ENCODE data around the gene ODAD2.

The ODAD2 gene

DNA sequence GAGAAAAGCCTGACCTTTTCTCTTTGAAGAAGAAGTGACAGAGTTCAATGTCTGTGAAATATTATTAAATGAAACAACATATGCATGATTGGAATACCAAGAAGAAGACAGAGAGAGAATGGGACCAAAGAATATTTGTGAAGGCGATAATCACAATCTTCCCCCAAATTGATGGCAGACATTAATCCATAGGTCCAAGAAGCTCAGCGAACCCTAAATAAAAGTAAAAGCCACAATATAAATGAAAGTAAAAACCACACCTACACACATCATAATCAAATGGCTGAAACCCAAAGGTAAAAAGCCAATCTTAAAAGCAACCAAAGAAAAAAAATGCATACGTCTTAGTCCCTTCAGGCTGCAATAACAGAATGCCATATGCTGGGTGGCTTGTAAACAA, 84.0 kb downstream of the ODAD2 start:
- Histone ChIP-seq H3K27me3 (replicated peaks; ENCODE audit: insufficient read depth, low read length) (no peaks in the 10 kb centered on the region), H3K36me3 (replicated peaks; ENCODE audit: insufficient read depth, low read length) (no peaks in the 10 kb centered on the region), H3K4me3 (ENCODE audit: low read length) (no peak overlapping the region), H3K4me2 (ENCODE audit: low read depth, low read length) (no peak overlapping the region), H2AFZ (ENCODE audit: low read length) (no peak overlapping the region), H3K9me2 (replicated peaks; ENCODE audit: insufficient read depth, low read length) (no peaks in the 10 kb centered on the region), H3F3A (ENCODE audit: insufficient read depth, low read length) (no peaks in the 10 kb centered on the region), H3K9me3 (replicated peaks; ENCODE audit: insufficient read depth, low read length) (no peaks in the 10 kb centered on the region), H3K79me2 (ENCODE audit: low read length) (no peaks in the 10 kb centered on the region), H3K4me1 (ENCODE audit: low read length) (no peaks in the 10 kb centered on the region), H4K20me1 (ENCODE audit: insufficient read depth, low read length) (no peaks in the 10 kb centered on the region), H3K9ac (ENCODE audit: low read length) (no peak overlapping the region), H3K27ac (ENCODE audit: low read length) (no peak overlapping the region)
- TF ChIP-seq CTCF (IDR thresholded peaks at IDR 0.05; ENCODE audit: low read length) (no peak), EZH2phosphoT487 (IDR thresholded peaks at IDR 0.05; ENCODE audit: low read length) (no peak), EZH2 (optimal IDR thresholded peaks at IDR 0.05; ENCODE audit: low read depth, low read length) (no peak)
- no peak for DNase-seq

DNA sequence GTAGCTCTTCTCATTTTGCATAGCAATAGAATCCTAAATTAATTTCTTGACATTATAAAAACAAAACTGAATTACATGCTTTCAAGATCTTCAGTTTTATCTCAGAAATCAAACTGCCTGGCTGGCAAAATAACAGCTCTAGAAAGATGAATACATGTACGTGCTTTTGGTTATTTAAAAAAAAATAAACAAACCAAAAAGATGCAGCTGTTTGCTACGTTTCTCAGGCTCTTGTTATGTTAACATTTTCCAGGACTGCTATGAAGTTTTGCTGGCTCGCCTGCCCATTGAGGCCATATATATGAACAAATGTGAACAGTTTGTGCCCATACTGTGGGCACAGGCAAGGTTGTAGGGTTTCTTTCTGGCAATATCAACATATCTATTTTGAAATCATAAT, 86.6 kb downstream of the ODAD2 start:
- no peaks in the 10 kb centered on the region for H3K79me2 ChIP-seq (ENCODE audit: low read length)
- H3K9ac ChIP-seq (ENCODE audit: low read length): no peak overlapping the region
- H4K20me1 ChIP-seq (ENCODE audit: insufficient read depth, low read length): no peaks in the 10 kb centered on the region
- DNase-seq: no peak
- H3F3A ChIP-seq (ENCODE audit: insufficient read depth, low read length): no peaks in the 10 kb centered on the region
- H3K4me3 ChIP-seq (ENCODE audit: low read length): no peak overlapping the region
- no peaks in the 10 kb centered on the region for H3K36me3 ChIP-seq (replicated peaks; ENCODE audit: insufficient read depth, low read length)
- no peak overlapping the region for H3K27ac ChIP-seq (ENCODE audit: low read length)
- H3K27me3 ChIP-seq (replicated peaks; ENCODE audit: insufficient read depth, low read length): no peaks in the 10 kb centered on the region
- H3K4me2 ChIP-seq (ENCODE audit: low read depth, low read length): no peak overlapping the region
- no peak overlapping the region for H2AFZ ChIP-seq (ENCODE audit: low read length)
- H3K4me1 ChIP-seq (ENCODE audit: low read length): no peaks in the 10 kb centered on the region
- no peaks in the 10 kb centered on the region for H3K9me3 ChIP-seq (replicated peaks; ENCODE audit: insufficient read depth, low read length)
- TF ChIP-seq CTCF (IDR thresholded peaks at IDR 0.05; ENCODE audit: low read length): no peak
- no peaks in the 10 kb centered on the region for H3K9me2 ChIP-seq (replicated peaks; ENCODE audit: insufficient read depth, low read length)

GRCh38 chr10:27911539-27911938, 87.3 kb downstream of the ODAD2 start:
- Histone ChIP-seq H3K9ac (ENCODE audit: low read length) (no peak overlapping the region), H3K9me2 (replicated peaks; ENCODE audit: insufficient read depth, low read length) (no peaks in the 10 kb centered on the region), H3K36me3 (replicated peaks; ENCODE audit: insufficient read depth, low read length) (no peaks in the 10 kb centered on the region), H3K79me2 (ENCODE audit: low read length) (no peaks in the 10 kb centered on the region), H3K4me2 (ENCODE audit: low read depth, low read length) (no peak overlapping the region), H3K27me3 (replicated peaks; ENCODE audit: insufficient read depth, low read length) (no peaks in the 10 kb centered on the region), H3K4me3 (ENCODE audit: low read length) (no peak overlapping the region), H3K4me1 (ENCODE audit: low read length) (no peaks in the 10 kb centered on the region), H3K27ac (ENCODE audit: low read length) (no peak overlapping the region), H2AFZ (ENCODE audit: low read length) (no peak overlapping the region), H3K9me3 (replicated peaks; ENCODE audit: insufficient read depth, low read length) (no peaks in the 10 kb centered on the region), H4K20me1 (ENCODE audit: insufficient read depth, low read length) (no peaks in the 10 kb centered on the region), H3F3A (ENCODE audit: insufficient read depth, low read length) (no peaks in the 10 kb centered on the region)
- TF ChIP-seq EZH2 (optimal IDR thresholded peaks at IDR 0.05; ENCODE audit: low read depth, low read length): no peak
- no peak for TF ChIP-seq CTCF (IDR thresholded peaks at IDR 0.05; ENCODE audit: low read length)
- TF ChIP-seq EZH2phosphoT487 (IDR thresholded peaks at IDR 0.05; ENCODE audit: low read length): no peak
- no peak for DNase-seq

- Histone ChIP-seq H3K4me1 (ENCODE audit: low read length) (no peaks in the 10 kb centered on the region), H3K4me3 (ENCODE audit: low read length) (no peak overlapping the region), H3F3A (ENCODE audit: insufficient read depth, low read length) (no peaks in the 10 kb centered on the region), H3K9ac (ENCODE audit: low read length) (no peak overlapping the region), H3K36me3 (replicated peaks; ENCODE audit: insufficient read depth, low read length) (no peaks in the 10 kb centered on the region), H2AFZ (ENCODE audit: low read length) (no peak overlapping the region), H4K20me1 (ENCODE audit: insufficient read depth, low read length) (no peaks in the 10 kb centered on the region), H3K27me3 (replicated peaks; ENCODE audit: insufficient read depth, low read length) (no peaks in the 10 kb centered on the region), H3K4me2 (ENCODE audit: low read depth, low read length) (no peak overlapping the region), H3K79me2 (ENCODE audit: low read length) (no peaks in the 10 kb centered on the region), H3K27ac (ENCODE audit: low read length) (no peak overlapping the region), H3K9me2 (replicated peaks; ENCODE audit: insufficient read depth, low read length) (no peaks in the 10 kb centered on the region), H3K9me3 (replicated peaks; ENCODE audit: insufficient read depth, low read length) (no peaks in the 10 kb centered on the region)
- DNase-seq: no peak
- TF ChIP-seq EZH2 (optimal IDR thresholded peaks at IDR 0.05; ENCODE audit: low read depth, low read length) (no peak), CTCF (IDR thresholded peaks at IDR 0.05; ENCODE audit: low read length) (no peak), EZH2phosphoT487 (IDR thresholded peaks at IDR 0.05; ENCODE audit: low read length) (no peak)
Observed at GRCh38 chr10:27911011-27911410, 87.9 kb downstream of the ODAD2 start.
